Mesenchymal stem cell (in vitro differentiated cells and primary cell): ENCODE measurements around the gene DNAH3. TPM values are rescaled to one million over a fixed set of nuclear protein-coding genes. Genes with fewer than 3 reads are reported as not detected.

Experiments
- DNase-seq: peaks from one replicate; pipeline ENCODE4 v3.0.0-alpha.2; 2013
- H2AFZ ChIP-seq: one replicate; pipeline ENCODE4 v1.6.1; 2013; ENCODE audit warnings: low read depth, mild to moderate bottlenecking, control low read depth, inconsistent platforms, low read length, moderate library complexity
- H2AK5ac ChIP-seq: 2 replicates; pipeline ENCODE4 v1.6.1; 2013; ENCODE audit warnings: low read length, moderate library complexity, mild to moderate bottlenecking, inconsistent platforms; ENCODE audit not compliant: severe bottlenecking
- H2BK120ac ChIP-seq: one replicate; pipeline ENCODE4 v1.6.1; 2013; ENCODE audit warnings: low read depth, mild to moderate bottlenecking, inconsistent platforms, low read length, moderate library complexity
- H2BK12ac ChIP-seq, 2 experiments: one replicate each; pipeline ENCODE4 v1.6.1; 2013; ENCODE audit warnings: inconsistent platforms in 2 of 2, low read length in 2 of 2, mild to moderate bottlenecking in 2 of 2, moderate library complexity in 2 of 2, control low read depth in 1 of 2
- H2BK15ac ChIP-seq: one replicate; pipeline ENCODE4 v1.6.1; 2013; ENCODE audit warnings: mild to moderate bottlenecking, low read depth, inconsistent platforms; ENCODE audit not compliant: poor library complexity, severe bottlenecking
- H2BK5ac ChIP-seq: 2 replicates; pipeline ENCODE4 v1.6.1; 2013; ENCODE audit warnings: low read depth, mild to moderate bottlenecking, low read length, control low read depth, inconsistent platforms; ENCODE audit not compliant: poor library complexity, severe bottlenecking
- H3K14ac ChIP-seq, 2 experiments: one replicate each; pipeline ENCODE4 v1.6.1; 2013; ENCODE audit warnings: inconsistent platforms in 2 of 2, low read length in 2 of 2, control low read depth in 1 of 2, mild to moderate bottlenecking in 1 of 2, moderate library complexity in 1 of 2
- H3K18ac ChIP-seq, 2 experiments: one replicate each; pipeline ENCODE4 v1.6.1; 2013; ENCODE audit warnings: inconsistent platforms in 2 of 2, low read length in 2 of 2, control low read depth in 1 of 2, low read depth in 1 of 2, mild to moderate bottlenecking in 1 of 2
- H3K23ac ChIP-seq, 2 experiments: one replicate each; pipeline ENCODE4 v1.6.1; 2013; ENCODE audit warnings: inconsistent platforms in 2 of 2, low read length in 2 of 2, mild to moderate bottlenecking in 2 of 2, moderate library complexity in 2 of 2, control low read depth in 1 of 2
- H3K27ac ChIP-seq: 2 replicates; pipeline ENCODE4 v1.5.1; 2013; ENCODE audit warnings: mild to moderate bottlenecking, moderate library complexity, low read length, control low read depth, inconsistent platforms; ENCODE audit not compliant: poor library complexity, severe bottlenecking
- H3K27me3 ChIP-seq, 2 experiments: 2 replicates each; pipeline versions ENCODE4 v1.6.1 to v1.7.0; 2013; ENCODE audit warnings: low read length in 2 of 2, mild to moderate bottlenecking in 2 of 2, moderate library complexity in 2 of 2, control low read depth in 1 of 2, inconsistent platforms in 1 of 2; ENCODE audit not compliant: control insufficient read depth in 1 of 2, insufficient read depth in 1 of 2
- H3K36me3 ChIP-seq, 2 experiments: 2 replicates each; pipeline versions ENCODE4 v1.6.1 to v1.7.0; 2013; ENCODE audit warnings: low read length in 2 of 2, control low read depth in 1 of 2, inconsistent platforms in 1 of 2, low read depth in 1 of 2, mild to moderate bottlenecking in 1 of 2; ENCODE audit not compliant: insufficient read depth in 2 of 2, control insufficient read depth in 1 of 2
- H3K4ac ChIP-seq, 2 experiments: one replicate each; pipeline ENCODE4 v1.6.1; 2013; ENCODE audit warnings: inconsistent platforms in 2 of 2, low read length in 2 of 2, mild to moderate bottlenecking in 2 of 2, moderate library complexity in 2 of 2, control low read depth in 1 of 2, low read depth in 1 of 2
- H3K4me1 ChIP-seq: 2 replicates; pipeline ENCODE4 v1.6.1; 2013; ENCODE audit warnings: low read depth, low read length, control low read depth; ENCODE audit not compliant: control insufficient read depth, insufficient read depth
- H3K4me2 ChIP-seq: 2 replicates; pipeline ENCODE4 v1.6.1; 2013; ENCODE audit warnings: low read length, mild to moderate bottlenecking, inconsistent platforms; ENCODE audit not compliant: poor library complexity, severe bottlenecking
- H3K4me3 ChIP-seq, 2 experiments: 2 replicates each; pipeline versions ENCODE4 v1.5.1 to v1.7.0; 2013; ENCODE audit warnings: low read length in 2 of 2, mild to moderate bottlenecking in 2 of 2, control low read depth in 1 of 2, low read depth in 1 of 2; ENCODE audit not compliant: insufficient read depth in 1 of 2
- H3K79me1 ChIP-seq: replicated peaks from 2 replicates; pipeline ENCODE4 v1.6.1; 2013; ENCODE audit warnings: mild to moderate bottlenecking, control low read depth, low read length, inconsistent platforms; ENCODE audit not compliant: poor library complexity, severe bottlenecking
- H3K9ac ChIP-seq: 2 replicates; pipeline ENCODE4 v1.7.0; 2013; ENCODE audit warnings: mild to moderate bottlenecking, low read length, moderate library complexity
- H3K9me3 ChIP-seq: 2 replicates; pipeline ENCODE4 v1.7.0; 2013; ENCODE audit warnings: mild to moderate bottlenecking, low read length; ENCODE audit not compliant: control insufficient read depth
- H4K8ac ChIP-seq: one replicate; pipeline ENCODE4 v1.6.1; 2013; ENCODE audit warnings: inconsistent platforms, mild to moderate bottlenecking, low read length, moderate library complexity
- H4K91ac ChIP-seq: one replicate; pipeline ENCODE4 v1.6.1; 2013; ENCODE audit warnings: mild to moderate bottlenecking, low read length, inconsistent platforms
- WGBS: methylation state at CpG from one replicate; pipeline ENCODE4 v1.1.7; 2013; ENCODE audit warnings: mixed read lengths; 5-methylcytosine and 5-hydroxymethylcytosine counted together
- polyA plus RNA-seq, 2 experiments: library from polyadenylated mRNA; stranded (reverse); fragments of 200-250 nt; gene quantifications; one replicate each; pipeline ENCODE4 v1.2.3, GENCODE V29; 2013

DNAH3 gene, protein sequence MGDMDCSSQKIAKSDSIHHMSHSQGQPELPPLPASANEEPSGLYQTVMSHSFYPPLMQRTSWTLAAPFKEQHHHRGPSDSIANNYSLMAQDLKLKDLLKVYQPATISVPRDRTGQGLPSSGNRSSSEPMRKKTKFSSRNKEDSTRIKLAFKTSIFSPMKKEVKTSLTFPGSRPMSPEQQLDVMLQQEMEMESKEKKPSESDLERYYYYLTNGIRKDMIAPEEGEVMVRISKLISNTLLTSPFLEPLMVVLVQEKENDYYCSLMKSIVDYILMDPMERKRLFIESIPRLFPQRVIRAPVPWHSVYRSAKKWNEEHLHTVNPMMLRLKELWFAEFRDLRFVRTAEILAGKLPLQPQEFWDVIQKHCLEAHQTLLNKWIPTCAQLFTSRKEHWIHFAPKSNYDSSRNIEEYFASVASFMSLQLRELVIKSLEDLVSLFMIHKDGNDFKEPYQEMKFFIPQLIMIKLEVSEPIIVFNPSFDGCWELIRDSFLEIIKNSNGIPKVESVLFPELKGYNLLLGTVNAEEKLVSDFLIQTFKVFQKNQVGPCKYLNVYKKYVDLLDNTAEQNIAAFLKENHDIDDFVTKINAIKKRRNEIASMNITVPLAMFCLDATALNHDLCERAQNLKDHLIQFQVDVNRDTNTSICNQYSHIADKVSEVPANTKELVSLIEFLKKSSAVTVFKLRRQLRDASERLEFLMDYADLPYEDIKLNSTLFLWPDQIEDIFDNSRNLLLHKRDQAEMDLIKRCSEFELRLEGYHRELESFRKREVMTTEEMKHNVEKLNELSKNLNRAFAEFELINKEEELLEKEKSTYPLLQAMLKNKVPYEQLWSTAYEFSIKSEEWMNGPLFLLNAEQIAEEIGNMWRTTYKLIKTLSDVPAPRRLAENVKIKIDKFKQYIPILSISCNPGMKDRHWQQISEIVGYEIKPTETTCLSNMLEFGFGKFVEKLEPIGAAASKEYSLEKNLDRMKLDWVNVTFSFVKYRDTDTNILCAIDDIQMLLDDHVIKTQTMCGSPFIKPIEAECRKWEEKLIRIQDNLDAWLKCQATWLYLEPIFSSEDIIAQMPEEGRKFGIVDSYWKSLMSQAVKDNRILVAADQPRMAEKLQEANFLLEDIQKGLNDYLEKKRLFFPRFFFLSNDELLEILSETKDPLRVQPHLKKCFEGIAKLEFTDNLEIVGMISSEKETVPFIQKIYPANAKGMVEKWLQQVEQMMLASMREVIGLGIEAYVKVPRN (N-terminal part only)
- polyA plus RNA-seq (2013, experiment 1 of 2), result 0.01 TPM
- polyA plus RNA-seq (2013, experiment 2 of 2), result not detected

DNA sequence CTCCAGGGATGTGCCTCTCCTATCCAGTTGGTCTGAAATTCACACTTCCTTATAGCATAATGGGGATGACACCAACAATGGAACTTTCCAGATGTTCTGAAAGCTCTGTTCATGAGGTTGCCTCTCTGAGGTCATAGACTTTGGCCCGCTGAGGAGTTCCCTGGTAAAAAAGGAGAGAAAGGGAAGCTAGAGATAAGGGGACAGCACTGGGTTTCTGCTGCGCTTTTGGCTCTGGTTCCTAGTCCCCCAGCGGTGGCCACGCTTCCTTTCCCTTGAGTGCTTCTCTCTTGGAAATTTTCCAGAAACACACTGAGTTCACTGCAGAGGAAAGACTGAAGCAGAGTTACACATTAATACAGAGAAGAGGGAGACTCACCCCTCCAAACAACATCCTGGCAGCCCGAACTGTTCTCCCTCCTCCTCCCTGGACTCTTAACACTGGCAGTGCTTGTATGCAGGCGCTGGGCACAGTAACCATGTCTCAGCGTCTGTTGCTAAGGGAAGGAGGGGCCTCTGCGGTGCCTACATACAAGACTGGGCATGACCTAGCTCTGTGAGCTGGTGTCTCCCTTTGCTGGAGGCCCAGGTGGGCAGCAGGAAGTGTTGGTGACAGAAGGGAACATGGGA is at the start of gene DNAH3:
Gene DNAH3 (minus strand): TSS at position 472 of the 627 bp plus-strand sequence. CDS start 527 bp downstream, outside the sequence.
- no peaks in the 10 kb centered on the region for H3K36me3 ChIP-seq
- H3K4me3 ChIP-seq, result no peak within 1 kb of the TSS
- H2BK15ac ChIP-seq, result no peak within 1 kb of the TSS
- H2BK120ac ChIP-seq, result no peak within 1 kb of the TSS
- H3K14ac ChIP-seq, result no peak within 1 kb of the TSS
- peak within 1 kb of the TSS; percentile 27 for H3K27ac ChIP-seq
- no peak within 1 kb of the TSS for H3K4me2 ChIP-seq
- H3K4me1 ChIP-seq, result peaks cover 3% of the 10 kb centered on the region
- H2AFZ ChIP-seq, result no peak within 1 kb of the TSS
- H3K27me3 ChIP-seq, result peaks cover 4 to 10% of the 10 kb centered on the region in 2 experiments
- no peaks in the 10 kb centered on the region for H3K79me1 ChIP-seq
- no peak within 1 kb of the TSS for H2AK5ac ChIP-seq
- no peak within 1 kb of the TSS for H4K8ac ChIP-seq
- H3K18ac ChIP-seq, result no peak within 1 kb of the TSS
- no peaks in the 10 kb centered on the region for H3K9me3 ChIP-seq
- no peak within 1 kb of the TSS for H3K23ac ChIP-seq
- no peak within 1 kb of the TSS for H4K91ac ChIP-seq
- WGBS, result 87% methylated on average over 8 of the region's 8 CpGs
- no peak within 1 kb of the TSS for H2BK12ac ChIP-seq
- no peak within 1 kb of the TSS for H3K4ac ChIP-seq
- no peak within 1 kb of the TSS for H3K9ac ChIP-seq
- H2BK5ac ChIP-seq, result no peak within 1 kb of the TSS
- no peak for DNase-seq

DNA sequence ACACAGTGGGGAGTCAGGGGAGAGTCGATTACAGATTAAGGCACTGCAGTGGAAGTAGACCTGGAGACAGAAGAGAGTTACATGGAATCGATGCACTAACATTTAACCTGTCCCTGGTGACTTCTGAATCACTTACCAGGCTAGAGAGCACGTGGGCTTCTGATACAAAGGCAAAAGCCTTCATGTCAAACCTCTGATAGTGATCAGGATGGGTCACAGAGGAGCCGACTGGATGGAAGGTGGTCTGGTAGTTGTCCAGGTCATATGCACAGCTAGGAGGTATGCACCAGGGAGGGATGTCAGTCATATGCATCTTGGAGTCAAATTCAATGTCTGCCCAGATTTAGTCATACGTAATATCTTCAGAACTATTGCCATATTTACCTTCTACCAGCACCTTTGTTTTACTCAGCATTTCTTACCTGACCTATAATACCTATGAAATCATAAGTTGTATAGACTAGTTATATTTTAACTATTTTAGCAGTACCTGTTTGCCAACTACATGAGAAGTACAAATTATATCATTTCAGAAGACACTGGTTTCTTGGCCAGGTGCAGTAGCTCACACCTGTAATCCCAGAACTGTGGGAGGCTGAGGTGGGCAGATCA is 49.1 kb upstream of the DNAH3 start:
- H2BK120ac ChIP-seq, result no peak overlapping the region
- no peak overlapping the region for H3K9ac ChIP-seq
- no peak overlapping the region for H3K4me2 ChIP-seq
- H3K4me1 ChIP-seq, result peaks cover 2% of the 10 kb centered on the region
- H2BK15ac ChIP-seq, result no peak overlapping the region
- no peak overlapping the region for H2AK5ac ChIP-seq
- no peak overlapping the region for H4K8ac ChIP-seq
- H3K23ac ChIP-seq, result no peak overlapping the region
- H3K79me1 ChIP-seq, result no peaks in the 10 kb centered on the region
- WGBS, result 63% methylated on average over 4 of the region's 5 CpGs
- H2BK5ac ChIP-seq, result no peak overlapping the region
- no peak overlapping the region for H3K14ac ChIP-seq
- H3K9me3 ChIP-seq, result no peaks in the 10 kb centered on the region
- H4K91ac ChIP-seq, result no peak overlapping the region
- no peak overlapping the region for H2BK12ac ChIP-seq
- DNase-seq, result no peak
- H3K4me3 ChIP-seq, result no peak overlapping the region
- no peak overlapping the region for H2AFZ ChIP-seq
- no peak overlapping the region for H3K4ac ChIP-seq
- H3K36me3 ChIP-seq, result no peaks in the 10 kb centered on the region
- peaks cover 53 to 63% of the 10 kb centered on the region in 2 experiments for H3K27me3 ChIP-seq
- H3K27ac ChIP-seq, result no peak overlapping the region
- H3K18ac ChIP-seq, result no peak overlapping the region

DNA sequence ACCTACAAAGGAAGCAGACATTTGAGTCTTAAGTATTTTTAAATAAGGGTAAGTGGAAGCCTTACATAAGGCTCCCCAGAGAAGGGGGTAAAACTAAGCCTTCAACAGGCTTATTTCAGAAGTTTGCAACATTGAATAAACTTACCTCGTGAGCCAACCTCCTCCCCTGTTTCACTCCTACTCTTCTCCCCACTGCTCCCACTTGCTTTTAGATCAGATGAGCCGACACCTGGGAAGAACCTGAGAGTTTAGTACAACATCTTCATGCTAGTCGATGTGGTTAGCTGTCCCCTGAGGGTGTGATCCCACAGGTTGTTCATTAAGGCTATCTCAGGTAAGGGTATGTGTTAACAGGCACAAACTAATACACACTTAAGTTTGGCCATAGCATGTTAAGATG is 47.0 kb upstream of the DNAH3 start:
- no peak overlapping the region for H3K23ac ChIP-seq
- H3K4me1 ChIP-seq, result peaks cover 2% of the 10 kb centered on the region
- H2AFZ ChIP-seq, result no peak overlapping the region
- no peak overlapping the region for H2BK5ac ChIP-seq
- H3K27ac ChIP-seq, result no peak overlapping the region
- 65% methylated on average over 2 of the region's 3 CpGs for WGBS
- H3K27me3 ChIP-seq, result peaks cover 37 to 55% of the 10 kb centered on the region in 2 experiments
- H3K4me3 ChIP-seq, result no peak overlapping the region
- H2BK120ac ChIP-seq, result no peak overlapping the region
- no peak overlapping the region for H2BK12ac ChIP-seq
- H4K8ac ChIP-seq, result no peak overlapping the region
- H3K4ac ChIP-seq, result no peak overlapping the region
- no peak for DNase-seq
- no peak overlapping the region for H3K14ac ChIP-seq
- H3K9ac ChIP-seq, result no peak overlapping the region
- H3K36me3 ChIP-seq, result no peaks in the 10 kb centered on the region
- H3K9me3 ChIP-seq, result no peaks in the 10 kb centered on the region
- H3K4me2 ChIP-seq, result no peak overlapping the region
- no peak overlapping the region for H4K91ac ChIP-seq
- no peaks in the 10 kb centered on the region for H3K79me1 ChIP-seq
- H2AK5ac ChIP-seq, result no peak overlapping the region
- no peak overlapping the region for H3K18ac ChIP-seq
- H2BK15ac ChIP-seq, result no peak overlapping the region
